Measurements from ENCODE around the gene TRIM72.
"Not testable (repeated sequence)": the region's sequence is repeated elsewhere in the genome, so short reads cannot be mapped to it uniquely, and the experiment has no call there.

The TRIM72 gene

DNA sequence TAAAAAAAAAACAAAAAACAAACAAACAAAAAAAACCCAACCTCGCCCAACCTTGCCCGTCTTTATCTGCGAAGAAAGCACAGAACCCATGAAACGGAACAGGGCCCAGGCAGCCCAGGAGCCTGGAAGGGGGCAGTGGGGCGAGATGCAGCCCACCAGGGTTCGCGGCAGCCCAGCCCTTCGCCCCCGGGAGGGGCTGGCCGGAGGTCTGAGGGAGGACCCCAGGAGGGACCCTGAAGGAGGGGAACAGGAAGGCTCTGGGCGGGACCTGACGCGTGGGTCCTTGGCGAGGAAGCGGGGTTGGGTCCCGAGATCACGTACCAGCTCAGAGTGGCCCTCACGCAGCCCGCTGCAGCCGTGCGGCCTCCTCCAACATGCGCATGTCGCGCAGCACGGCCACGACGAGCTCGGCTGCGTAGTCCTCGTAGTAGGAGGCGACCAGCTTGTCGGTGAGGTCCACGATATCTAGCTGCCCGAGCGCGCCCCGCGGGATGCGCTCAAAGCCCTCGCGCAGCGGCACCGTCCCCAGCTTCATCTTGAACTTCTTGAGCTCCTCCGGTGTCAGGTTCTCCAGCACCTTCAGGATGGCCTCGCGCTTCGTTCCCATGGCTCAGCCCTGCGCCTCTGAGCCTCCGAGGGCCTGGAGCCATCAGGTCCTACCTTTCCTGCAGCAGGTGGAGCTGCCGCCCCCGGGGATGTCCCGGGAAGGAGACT is 2.7 kb downstream of the TRIM72 start, which contains the start of gene PYDC1:
TSS of gene PYDC1 (minus strand) at position 714 of the 714 bp plus-strand sequence. CDS start at position 607, 107 bp downstream.
- TF ChIP-seq GATA1 (IDR thresholded peaks at IDR 0.05; ENCODE audit: low read depth, low read length) (no peak), POLR2A (IDR thresholded peaks at IDR 0.05; ENCODE audit: low read length) (no peak)
- no peak for DNase-seq

DNA sequence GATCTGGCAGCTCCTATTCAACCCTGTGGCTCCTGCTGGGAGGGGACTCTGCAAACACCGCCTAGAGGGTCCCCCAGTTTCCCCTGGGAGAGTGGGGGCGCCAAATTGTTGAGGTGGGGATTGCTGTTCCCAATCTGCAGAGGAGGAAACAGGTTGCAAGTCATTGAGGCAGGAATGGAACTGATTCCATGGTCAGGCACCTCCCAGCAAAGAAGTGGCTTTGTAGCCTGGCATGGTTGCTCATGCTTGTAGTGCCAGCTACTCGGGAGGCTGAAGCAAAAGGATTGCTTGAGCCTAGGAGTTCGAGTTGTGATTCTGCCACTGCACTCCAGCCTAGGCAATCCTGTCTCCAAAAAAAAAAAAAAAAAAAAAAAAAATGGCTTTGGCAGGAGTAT is 3.2 kb downstream of the TRIM72 start:
- DNase-seq: no peak
- TF ChIP-seq POLR2A (IDR thresholded peaks at IDR 0.05; ENCODE audit: low read length): no peak
- no peak for TF ChIP-seq GATA1 (IDR thresholded peaks at IDR 0.05; ENCODE audit: low read depth, low read length)

- no peak for DNase-seq
- TF ChIP-seq POLR2A (IDR thresholded peaks at IDR 0.05; ENCODE audit: low read length) (no peak), GATA1 (IDR thresholded peaks at IDR 0.05; ENCODE audit: low read depth, low read length) (no peak)
Measured at GRCh38 chr16:31219154-31219741, 5.3 kb downstream of the TRIM72 start.

DNA sequence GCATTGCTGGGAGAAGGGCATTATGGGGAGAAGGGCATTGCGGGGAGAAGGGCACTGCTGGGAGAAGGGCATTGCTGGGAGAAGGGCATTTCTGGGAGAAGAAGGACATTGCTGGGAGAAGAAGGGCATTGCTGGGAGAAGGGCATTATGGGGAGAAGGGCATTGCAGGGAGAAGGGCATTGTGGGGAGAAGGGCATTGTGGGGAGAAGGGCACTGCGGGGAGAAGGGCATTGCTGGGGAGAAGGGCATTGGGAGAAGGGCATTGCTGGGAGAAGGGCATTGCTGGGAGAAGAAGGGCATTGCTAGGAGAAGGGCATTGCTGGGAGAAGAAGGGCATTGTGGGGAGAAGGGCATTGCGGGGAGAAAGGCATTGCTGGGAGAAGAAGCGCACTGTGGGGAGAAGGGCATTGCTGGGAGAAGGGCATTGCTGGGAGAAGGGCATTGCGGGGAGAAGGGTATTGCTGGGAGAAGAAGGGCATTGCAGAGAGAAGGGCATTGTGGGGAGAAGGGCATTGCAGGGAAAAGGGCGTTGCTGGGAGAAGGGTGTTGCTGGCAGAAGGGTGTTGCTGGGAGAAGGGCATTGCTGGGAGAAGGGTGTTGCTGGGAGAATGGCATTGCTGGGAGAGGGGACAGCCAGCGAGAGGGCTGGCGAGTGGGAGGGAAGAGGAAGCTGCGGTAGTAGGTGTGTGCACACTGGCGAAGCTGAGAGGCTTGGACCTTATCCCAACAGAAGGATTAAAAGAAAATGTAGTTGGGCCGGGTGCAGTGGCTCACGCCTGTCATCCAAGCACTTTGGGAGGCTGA is 7.6 kb downstream of the TRIM72 start:
- DNase-seq: no peak
- no peak for TF ChIP-seq POLR2A (IDR thresholded peaks at IDR 0.05; ENCODE audit: low read length)
- no peak for TF ChIP-seq GATA1 (IDR thresholded peaks at IDR 0.05; ENCODE audit: low read depth, low read length)

GRCh38 chr16:31223044-31223443 is 9.1 kb downstream of the TRIM72 start:
- TF ChIP-seq POLR2A (IDR thresholded peaks at IDR 0.05; ENCODE audit: low read length) (no peak), GATA1 (IDR thresholded peaks at IDR 0.05; ENCODE audit: low read depth, low read length) (no peak)
- DNase-seq: no peak

DNA sequence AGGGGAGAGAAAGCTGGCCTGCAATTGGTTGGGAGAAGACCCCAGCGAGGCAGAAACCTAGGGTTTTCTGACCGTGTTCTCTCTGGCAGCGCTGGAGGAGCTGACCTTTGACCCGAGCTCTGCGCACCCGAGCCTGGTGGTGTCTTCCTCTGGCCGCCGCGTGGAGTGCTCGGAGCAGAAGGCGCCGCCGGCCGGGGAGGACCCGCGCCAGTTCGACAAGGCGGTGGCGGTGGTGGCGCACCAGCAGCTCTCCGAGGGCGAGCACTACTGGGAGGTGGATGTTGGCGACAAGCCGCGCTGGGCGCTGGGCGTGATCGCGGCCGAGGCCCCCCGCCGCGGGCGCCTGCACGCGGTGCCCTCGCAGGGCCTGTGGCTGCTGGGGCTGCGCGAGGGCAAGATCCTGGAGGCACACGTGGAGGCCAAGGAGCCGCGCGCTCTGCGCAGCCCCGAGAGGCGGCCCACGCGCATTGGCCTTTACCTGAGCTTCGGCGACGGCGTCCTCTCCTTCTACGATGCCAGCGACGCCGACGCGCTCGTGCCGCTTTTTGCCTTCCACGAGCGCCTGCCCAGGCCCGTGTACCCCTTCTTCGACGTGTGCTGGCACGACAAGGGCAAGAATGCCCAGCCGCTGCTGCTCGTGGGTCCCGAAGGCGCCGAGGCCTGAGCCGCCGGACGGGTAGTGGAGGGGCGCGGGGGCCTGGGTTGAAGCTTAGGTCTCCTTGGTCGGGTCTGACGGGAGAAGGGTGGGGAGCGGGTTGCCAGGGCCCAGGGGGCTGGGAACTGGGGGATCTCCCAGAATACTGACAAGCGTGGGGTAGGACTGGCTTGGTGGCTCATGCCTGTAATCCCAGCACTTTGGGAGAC is 10.4 kb downstream of the TRIM72 start:
- no peak for TF ChIP-seq GATA1 (IDR thresholded peaks at IDR 0.05; ENCODE audit: low read depth, low read length)
- no peak for TF ChIP-seq POLR2A (IDR thresholded peaks at IDR 0.05; ENCODE audit: low read length)
- no peak for DNase-seq

GRCh38 chr16:31225193-31225592 is 11.3 kb downstream of the TRIM72 start:
- no peak for DNase-seq
- no peak for TF ChIP-seq GATA1 (IDR thresholded peaks at IDR 0.05; ENCODE audit: low read depth, low read length)
- no peak for TF ChIP-seq POLR2A (IDR thresholded peaks at IDR 0.05; ENCODE audit: low read length)

DNA sequence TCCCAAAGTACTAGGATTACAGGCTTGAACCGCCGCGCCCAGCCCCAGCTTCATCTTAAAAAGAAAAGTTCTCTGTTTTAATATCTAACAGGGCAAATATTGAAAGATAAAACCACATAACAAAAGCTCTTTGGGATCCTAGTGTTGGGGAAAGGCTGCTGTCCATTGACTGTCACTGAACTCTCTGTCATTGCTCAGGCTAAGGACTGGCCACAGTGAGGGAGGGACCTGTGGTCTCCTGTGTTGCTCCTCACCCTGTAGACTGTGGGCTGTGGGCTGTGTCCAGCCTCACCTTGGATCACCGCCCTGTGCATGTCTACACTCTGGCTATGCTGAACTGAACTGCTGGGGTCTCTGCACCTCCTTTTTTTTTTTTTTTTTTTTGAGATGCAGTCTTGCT is 14.3 kb downstream of the TRIM72 start:
- no peak for TF ChIP-seq POLR2A (IDR thresholded peaks at IDR 0.05; ENCODE audit: low read length)
- TF ChIP-seq GATA1 (IDR thresholded peaks at IDR 0.05; ENCODE audit: low read depth, low read length): no peak
- DNase-seq: no peak

GRCh38 chr16:31229501-31229900 is 15.6 kb downstream of the TRIM72 start:
- TF ChIP-seq POLR2A (IDR thresholded peaks at IDR 0.05; ENCODE audit: low read length) (no peak), GATA1 (IDR thresholded peaks at IDR 0.05; ENCODE audit: low read depth, low read length) (no peak)
- DNase-seq: no peak

GRCh38 chr16:31238041-31238440 is 24.1 kb downstream of the TRIM72 start:
- DNase-seq: no peak
- TF ChIP-seq POLR2A (IDR thresholded peaks at IDR 0.05; ENCODE audit: low read length): no peak
- TF ChIP-seq GATA1 (IDR thresholded peaks at IDR 0.05; ENCODE audit: low read depth, low read length): no peak

GRCh38 chr16:31242206-31242605 is 28.3 kb downstream of the TRIM72 start:
- no peak for TF ChIP-seq GATA1 (IDR thresholded peaks at IDR 0.05; ENCODE audit: low read depth, low read length)
- no peak for TF ChIP-seq POLR2A (IDR thresholded peaks at IDR 0.05; ENCODE audit: low read length)
- DNase-seq: no peak

DNA sequence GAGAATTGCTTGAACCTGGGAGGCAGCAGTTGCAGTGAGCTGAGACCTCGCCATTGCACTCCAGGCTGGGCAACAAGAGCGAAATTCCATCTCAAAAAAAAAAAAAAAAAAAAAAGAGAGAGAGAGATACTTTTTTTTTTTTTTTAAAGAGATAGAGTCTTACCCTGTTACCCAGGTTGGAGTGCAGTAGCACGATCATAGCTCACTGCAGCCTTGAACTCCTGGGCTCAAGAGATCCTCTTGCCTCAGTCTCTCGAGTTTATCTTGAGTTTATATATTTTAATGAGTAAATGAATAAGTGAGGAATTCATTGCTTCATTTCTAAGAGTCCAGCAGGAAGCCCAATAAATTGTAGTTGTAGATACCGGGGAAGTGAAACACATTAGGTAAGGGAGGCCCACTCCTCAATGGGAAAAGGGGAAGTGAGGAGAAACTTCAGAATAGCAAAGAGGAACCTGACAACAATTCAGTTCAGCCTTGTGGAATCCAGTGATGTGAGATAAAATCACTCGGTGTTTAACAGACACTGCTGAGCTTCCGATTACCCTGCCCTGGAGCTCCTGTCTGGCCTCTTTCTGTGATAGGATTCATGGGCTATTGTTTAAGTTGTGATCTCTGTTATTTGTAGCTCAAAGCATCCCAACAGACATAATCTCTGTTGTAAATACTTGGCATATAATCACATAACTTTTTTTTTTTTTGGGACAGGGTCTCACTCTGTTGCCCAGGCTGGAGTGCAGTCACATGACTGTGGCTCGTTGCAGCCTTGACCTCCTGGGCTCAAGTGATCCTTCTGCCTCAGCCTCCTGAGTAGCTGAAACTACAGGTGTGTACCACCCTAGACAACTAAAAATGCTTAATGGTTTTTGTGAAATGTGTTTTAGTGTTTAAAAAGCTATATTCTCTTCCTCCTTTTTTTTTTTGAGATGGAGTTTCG is 30.1 kb downstream of the TRIM72 start:
- DNase-seq: no peak
- TF ChIP-seq POLR2A (IDR thresholded peaks at IDR 0.05; ENCODE audit: low read length) (no peak), GATA1 (IDR thresholded peaks at IDR 0.05; ENCODE audit: low read depth, low read length) (no peak)

DNA sequence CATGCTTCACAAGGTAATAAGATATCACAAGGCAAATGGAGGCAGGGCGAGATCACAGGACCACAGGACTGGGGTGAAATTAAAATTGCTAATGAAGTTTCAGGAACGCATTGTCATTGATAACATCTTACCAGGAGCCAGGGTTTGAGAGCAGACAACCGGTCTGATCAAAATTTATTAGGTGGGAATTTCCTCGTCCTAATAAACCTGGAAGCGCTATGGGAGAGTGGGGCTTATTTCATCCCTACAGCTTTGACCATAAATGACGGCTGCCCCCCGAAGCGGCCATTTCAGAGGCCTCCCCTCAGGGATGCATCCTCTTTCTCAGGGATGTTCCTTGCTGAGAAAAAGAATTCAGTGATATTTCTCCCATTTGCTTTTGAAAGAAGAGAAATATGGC is 31.7 kb downstream of the TRIM72 start:
- not testable (repeated sequence) for DNase-seq
